Testis (tissue), 3 donors: Measurements from ENCODE around the gene JAM2. TPM values are rescaled to one million over a fixed set of nuclear protein-coding genes. Genes with fewer than 3 reads are reported as not detected.
A peak's percentile ranks its signal among the peaks of the same experiment; 100 is the strongest.
"Not testable (repeated sequence)": the region's sequence is repeated elsewhere in the genome, so short reads cannot be mapped to it uniquely, and the experiment has no call there.

Experiments used
- DNase-seq: peaks from one replicate; pipeline ENCODE4 v3.0.0-alpha.2; 2019
- H3K27ac ChIP-seq, 2 donors: fragments of 200-600 bp; sonication (generic); one replicate each; pipeline ENCODE4 v1.5.1; 2019
- H3K27me3 ChIP-seq: fragments of 200-600 bp; sonication (generic); one replicate; pipeline ENCODE4 v1.5.1; 2019
- H3K36me3 ChIP-seq: fragments of 200-600 bp; sonication (generic); one replicate; pipeline ENCODE4 v1.5.1; 2017; ENCODE audit warnings: low read depth; ENCODE audit errors: missing control alignments
- H3K4me1 ChIP-seq: fragments of 200-600 bp; sonication (generic); one replicate; pipeline ENCODE4 v1.5.1; 2019
- H3K4me3 ChIP-seq, 2 donors: fragments of 200-600 bp; sonication (generic); one replicate each; pipeline ENCODE4 v1.5.1; 2017 to 2019
- H3K9me3 ChIP-seq: fragments of 200-600 bp; sonication (generic); one replicate; pipeline ENCODE4 v1.5.1; 2017
- POLR2A ChIP-seq: fragments of 450-650 bp; IDR thresholded peaks from one replicate; pipeline ENCODE4 v1.6.1; 2017; ENCODE audit warnings: antibody characterized with exemption, mild to moderate bottlenecking, moderate library complexity
- WGBS, 2 donors: methylation state at CpG; one replicate each; pipeline ENCODE4 v1.1.5; 2018; 5-methylcytosine and 5-hydroxymethylcytosine counted together
- intact Hi-C: fragments of 100-400 bp; cut with DNase I; formaldehyde crosslinking; loops from one replicate; pipeline ENCODE4 v1.15.1; 2023; ENCODE audit warnings: low total_unique reads
- polyA plus RNA-seq: library from polyadenylated mRNA; stranded (reverse); fragments of 350-450 nt; fragmentation: Illumina TruSeq; extraction: RNeasy Lipid Tissue Mini Kit (QIAGEN cat#74804); gene quantifications from one replicate; pipeline ENCODE4 v1.2.3, GENCODE V29; 2014; ENCODE audit warnings: low read depth, low replicate concordance; ENCODE audit not compliant: insufficient read depth
- total RNA-seq, 2 donors: library from RNA; depleted of rRNA; stranded (reverse); fragments of >200 nt; gene quantifications; one replicate each; pipeline ENCODE4 v1.2.3, GENCODE V29; 2016
- TF ChIP-seq, protein P1 (sequence below), 3 experiments: fragments of 450-650 bp in 2 of 3; fragments of 200-600 bp in 1 of 3; sonication (generic) in 1 of 3; IDR thresholded peaks; one replicate each; pipeline ENCODE4 v1.5.1; 2016 to 2019; ENCODE audit warnings: antibody characterized with exemption in 3 of 3, mild to moderate bottlenecking in 2 of 3, moderate library complexity in 1 of 3

JAM2 gene
- total and polyA plus RNA-seq, 3 donors from 2014 or later, result 76.2 to 93.5 (median 91.1) TPM

DNA sequence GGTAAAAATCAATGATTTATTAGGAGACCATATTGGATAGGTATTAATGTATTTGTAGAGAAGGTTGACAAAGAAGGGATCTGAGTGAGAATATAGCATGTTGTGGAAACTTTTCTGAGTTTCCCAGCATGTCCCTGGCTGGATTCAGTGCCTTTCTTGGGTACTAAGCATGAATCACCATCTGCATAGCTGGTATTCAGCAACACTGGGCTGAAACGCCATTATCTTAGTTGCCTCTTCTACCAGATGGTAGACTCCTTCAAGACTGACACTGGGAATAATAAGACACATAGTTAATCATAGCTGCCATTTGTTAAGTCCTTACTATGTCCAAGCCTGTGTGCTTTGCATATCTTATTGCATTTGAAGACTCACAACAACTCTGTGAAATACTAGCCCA is 50.2 kb downstream of the JAM2 start:
- no peak for TF ChIP-seq POLR2A
- TF ChIP-seq, protein P1, sequence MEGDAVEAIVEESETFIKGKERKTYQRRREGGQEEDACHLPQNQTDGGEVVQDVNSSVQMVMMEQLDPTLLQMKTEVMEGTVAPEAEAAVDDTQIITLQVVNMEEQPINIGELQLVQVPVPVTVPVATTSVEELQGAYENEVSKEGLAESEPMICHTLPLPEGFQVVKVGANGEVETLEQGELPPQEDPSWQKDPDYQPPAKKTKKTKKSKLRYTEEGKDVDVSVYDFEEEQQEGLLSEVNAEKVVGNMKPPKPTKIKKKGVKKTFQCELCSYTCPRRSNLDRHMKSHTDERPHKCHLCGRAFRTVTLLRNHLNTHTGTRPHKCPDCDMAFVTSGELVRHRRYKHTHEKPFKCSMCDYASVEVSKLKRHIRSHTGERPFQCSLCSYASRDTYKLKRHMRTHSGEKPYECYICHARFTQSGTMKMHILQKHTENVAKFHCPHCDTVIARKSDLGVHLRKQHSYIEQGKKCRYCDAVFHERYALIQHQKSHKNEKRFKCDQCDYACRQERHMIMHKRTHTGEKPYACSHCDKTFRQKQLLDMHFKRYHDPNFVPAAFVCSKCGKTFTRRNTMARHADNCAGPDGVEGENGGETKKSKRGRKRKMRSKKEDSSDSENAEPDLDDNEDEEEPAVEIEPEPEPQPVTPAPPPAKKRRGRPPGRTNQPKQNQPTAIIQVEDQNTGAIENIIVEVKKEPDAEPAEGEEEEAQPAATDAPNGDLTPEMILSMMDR (IDR thresholded peaks at IDR 0.05), result no peak
- H3K4me3 ChIP-seq, result no peak overlapping the region
- H3K27ac ChIP-seq, result no peak overlapping the region
- no peaks in the 10 kb centered on the region for H3K27me3 ChIP-seq
- H3K36me3 ChIP-seq, result no peaks in the 10 kb centered on the region
- no peak for DNase-seq
- 57 to 73% methylated on average over 1 of the region's 1 CpG for WGBS, 2 donors
- intact Hi-C loops, result no loop called here
- H3K9me3 ChIP-seq, result no peaks in the 10 kb centered on the region
- no peaks in the 10 kb centered on the region for H3K4me1 ChIP-seq

DNA sequence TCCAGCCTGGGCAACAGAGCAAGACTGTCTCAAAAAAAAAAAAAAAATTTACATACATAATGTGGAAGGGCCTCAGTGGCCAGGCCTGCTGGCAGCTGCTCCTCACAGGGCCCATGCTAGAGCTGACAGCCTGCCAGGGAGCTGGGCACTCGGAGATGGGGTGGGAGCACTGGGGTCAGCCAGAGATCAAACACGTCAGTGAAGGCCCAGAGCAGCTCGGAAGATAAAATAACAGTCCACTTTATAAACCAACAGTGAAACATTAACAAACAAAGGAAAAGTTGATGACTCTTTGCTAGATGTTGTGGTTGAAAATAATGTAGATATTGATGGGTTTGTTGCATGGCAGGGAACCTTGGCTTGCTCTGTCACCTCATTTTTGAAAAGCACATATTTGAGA is 52.9 kb downstream of the JAM2 start:
- Histone ChIP-seq H3K27ac (no peak overlapping the region), H3K36me3 (no peaks in the 10 kb centered on the region), H3K4me3 (no peak overlapping the region), H3K27me3 (no peaks in the 10 kb centered on the region), H3K4me1 (no peaks in the 10 kb centered on the region), H3K9me3 (no peaks in the 10 kb centered on the region)
- TF ChIP-seq, protein P1 (IDR thresholded peaks at IDR 0.05), result no peak
- TF ChIP-seq POLR2A, result no peak
- 62 to 86% methylated on average over 3 of the region's 3 CpGs for WGBS, 2 donors
- no peak for DNase-seq
- intact Hi-C loops, result no loop called here

DNA sequence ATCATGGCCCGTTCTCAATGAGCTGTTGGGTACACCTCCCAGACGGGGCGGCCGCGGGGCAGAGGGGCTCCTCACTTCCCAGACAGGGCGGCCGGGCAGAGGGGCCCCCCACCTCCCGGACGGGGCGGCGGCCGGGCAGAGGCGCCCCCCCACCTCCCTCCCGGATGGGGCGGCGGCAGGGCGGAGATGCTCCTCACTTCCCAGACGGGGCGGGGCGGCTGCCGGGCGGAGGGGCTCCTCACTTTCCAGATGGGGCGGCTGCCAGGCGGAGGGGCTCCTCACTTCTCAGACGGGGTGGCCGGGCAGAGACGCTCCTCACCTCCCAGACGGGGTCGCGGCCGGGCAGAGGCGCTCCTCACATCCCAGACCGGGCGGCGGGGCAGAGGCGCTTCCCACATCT is 56.4 kb downstream of the JAM2 start:
- H3K27ac ChIP-seq, H3K27me3 ChIP-seq, intact Hi-C loops, DNase-seq, H3K36me3 ChIP-seq, H3K9me3 ChIP-seq, H3K4me1 ChIP-seq: not testable (repeated sequence)
- WGBS, 2 donors, result 51 to 90% methylated on average over 7 to 36 of the region's 36 CpGs
- H3K4me3 ChIP-seq, result peak overlapping the region in 1 of 2 donors; percentile 5

DNA sequence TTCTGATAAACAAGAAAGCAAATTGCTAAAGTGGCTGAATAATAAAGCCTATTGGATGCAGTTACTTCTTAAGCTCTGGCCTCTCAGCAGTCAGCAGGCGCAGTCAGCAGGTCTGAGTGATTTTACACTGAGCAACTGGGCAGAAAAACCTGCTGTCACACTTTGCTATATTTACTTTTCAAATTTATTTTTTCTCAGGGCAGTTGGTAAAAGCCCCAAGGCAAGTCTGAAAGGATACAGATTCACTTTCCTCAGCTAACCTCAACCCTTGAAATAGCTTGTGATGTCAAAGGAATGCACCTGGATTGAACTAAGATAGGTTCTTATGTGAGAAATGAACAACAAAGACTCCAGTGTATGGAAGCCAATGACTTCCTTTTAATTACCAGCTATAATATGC is 61.7 kb downstream of the JAM2 start:
- H3K4me3 ChIP-seq, result no peak overlapping the region
- no peaks in the 10 kb centered on the region for H3K4me1 ChIP-seq
- H3K36me3 ChIP-seq, result no peaks in the 10 kb centered on the region
- intact Hi-C loops, result loop anchor here (10.0 kb wide), 1 partner anchor 96 kb away; the partner anchor contains the start of gene MRPL39
- H3K9me3 ChIP-seq, result no peaks in the 10 kb centered on the region
- no peak overlapping the region for H3K27ac ChIP-seq
- WGBS, 2 donors, result 95 to 100% methylated on average over 1 of the region's 1 CpG
- no peaks in the 10 kb centered on the region for H3K27me3 ChIP-seq
- no peak for DNase-seq
- TF ChIP-seq POLR2A, result no peak
- TF ChIP-seq, protein P1 (IDR thresholded peaks at IDR 0.05), result no peak

DNA sequence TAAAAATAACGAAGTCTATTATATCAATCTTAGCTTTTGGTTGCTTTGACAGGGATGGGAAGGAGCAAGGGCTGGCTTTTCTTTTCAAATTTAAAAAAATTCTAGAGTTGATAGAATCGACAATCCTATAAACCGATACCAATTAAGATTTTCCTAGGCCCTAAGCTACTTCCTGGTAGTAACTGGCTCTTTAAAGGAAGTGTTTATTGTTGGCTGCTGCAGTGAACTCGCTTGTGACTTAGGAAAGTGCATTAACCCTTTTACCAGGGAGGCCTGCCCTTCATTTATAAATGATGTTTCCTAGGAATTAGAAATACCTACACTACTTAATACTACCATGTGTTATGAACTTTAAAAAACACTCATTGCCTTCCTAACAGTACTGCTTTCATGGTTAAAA is 62.5 kb downstream of the JAM2 start:
- no peaks in the 10 kb centered on the region for H3K4me1 ChIP-seq
- 71 to 72% methylated on average over 4 of the region's 4 CpGs for WGBS, 2 donors
- no peaks in the 10 kb centered on the region for H3K9me3 ChIP-seq
- no peak for DNase-seq
- no peaks in the 10 kb centered on the region for H3K27me3 ChIP-seq
- H3K27ac ChIP-seq, result no peak overlapping the region
- intact Hi-C loops, result loop anchor here (10.0 kb wide), 1 partner anchor 97 kb away; the partner anchor contains the start of gene MRPL39
- TF ChIP-seq, protein P1 (IDR thresholded peaks at IDR 0.05), result no peak
- TF ChIP-seq POLR2A, result no peak
- H3K36me3 ChIP-seq, result no peaks in the 10 kb centered on the region
- H3K4me3 ChIP-seq, result no peak overlapping the region
